ENCODE data around the gene NPAS1. TPM values are rescaled to one million over a fixed set of nuclear protein-coding genes. Genes with fewer than 3 reads are reported as not detected.

NPAS1 gene
- polyA plus RNA-seq, 1 donor from 2014 or later: not detected

DNA sequence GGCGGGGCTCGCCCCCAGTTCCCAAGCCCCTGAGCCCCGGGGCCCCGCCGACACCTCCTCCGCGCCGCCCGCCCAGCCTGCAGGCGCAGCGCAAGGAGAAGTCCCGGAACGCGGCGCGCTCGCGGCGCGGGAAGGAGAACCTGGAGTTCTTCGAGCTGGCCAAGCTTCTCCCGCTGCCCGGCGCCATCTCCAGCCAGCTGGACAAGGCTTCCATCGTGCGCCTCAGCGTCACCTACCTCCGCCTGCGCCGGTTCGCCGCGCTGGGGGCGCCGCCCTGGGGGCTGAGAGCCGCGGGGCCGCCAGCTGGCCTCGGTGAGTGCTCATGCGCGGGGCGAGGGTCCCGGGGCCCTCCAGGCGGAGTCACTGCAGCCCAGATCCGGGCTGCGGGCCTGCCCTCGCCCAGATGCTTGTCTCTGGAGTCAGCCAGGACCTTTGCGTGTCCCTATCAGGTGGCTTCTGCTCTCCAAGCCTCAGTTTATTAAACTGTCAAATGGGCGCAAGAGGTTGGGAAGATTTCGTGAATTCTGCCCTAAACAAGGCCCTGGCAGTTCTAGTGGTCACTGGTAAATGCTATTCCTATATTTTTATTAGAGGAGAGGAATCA lies 2.0 kb downstream of the NPAS1 start:
- Histone ChIP-seq H3K9ac (ENCODE audit: low read length) (no peak overlapping the region), H2AFZ (ENCODE audit: low read depth, low read length) (no peak overlapping the region), H3K4me2 (ENCODE audit: low read length) (no peak overlapping the region), H3K4me3 (ENCODE audit: low read length) (peak overlapping the region; percentile 61), H3K36me3 (ENCODE audit: insufficient read depth, low read length) (no peaks in the 10 kb centered on the region), H3K27ac (ENCODE audit: low read length) (no peak overlapping the region), H3K79me2 (replicated peaks; ENCODE audit: insufficient read depth, low read length) (no peaks in the 10 kb centered on the region), H4K20me1 (ENCODE audit: insufficient read depth) (no peaks in the 10 kb centered on the region), H3F3A (ENCODE audit: insufficient read depth, low read length, poor library complexity, severe bottlenecking) (no peaks in the 10 kb centered on the region), H3K27me3 (ENCODE audit: insufficient read depth, low read depth, low read length) (peaks cover 61% of the 10 kb centered on the region), H3K9me3 (ENCODE audit: low read length) (no peaks in the 10 kb centered on the region), H3K9me2 (ENCODE audit: insufficient read depth, low read length) (no peaks in the 10 kb centered on the region)
- no peak for TF ChIP-seq RAD21 (conservative IDR thresholded peaks at IDR 0.05)
- peak; percentile 4 for TF ChIP-seq EZH2 (IDR thresholded peaks at IDR 0.05; ENCODE audit: borderline replicate concordance, insufficient read depth, low read length, poor library complexity, severe bottlenecking)

DNA sequence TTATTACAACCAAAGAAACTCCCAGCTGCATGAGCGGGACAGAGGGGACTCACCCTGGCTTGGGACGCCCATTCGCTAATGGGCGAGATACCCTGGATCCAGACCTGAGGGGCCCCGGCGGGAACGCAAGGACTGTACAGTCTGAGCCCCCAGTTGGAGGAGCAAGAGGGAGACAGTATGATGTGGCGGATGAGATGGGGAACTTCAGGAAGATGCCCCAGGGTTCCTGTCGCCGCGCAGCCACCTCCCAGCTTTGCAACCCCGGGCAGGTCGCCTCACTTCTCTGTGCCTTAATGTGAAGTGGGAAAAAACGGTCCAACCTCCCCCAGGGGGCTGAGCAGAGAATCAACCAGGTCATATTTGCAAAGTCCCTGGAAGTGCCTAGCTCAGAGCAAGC lies 2.5 kb downstream of the NPAS1 start:
- Histone ChIP-seq H2AFZ (ENCODE audit: low read depth, low read length) (no peak overlapping the region), H3K4me3 (ENCODE audit: low read length) (no peak overlapping the region), H3K27me3 (ENCODE audit: insufficient read depth, low read depth, low read length) (peaks cover 61% of the 10 kb centered on the region), H4K20me1 (ENCODE audit: insufficient read depth) (no peaks in the 10 kb centered on the region), H3K9me2 (ENCODE audit: insufficient read depth, low read length) (no peaks in the 10 kb centered on the region), H3F3A (ENCODE audit: insufficient read depth, low read length, poor library complexity, severe bottlenecking) (no peaks in the 10 kb centered on the region), H3K36me3 (ENCODE audit: insufficient read depth, low read length) (no peaks in the 10 kb centered on the region), H3K27ac (ENCODE audit: low read length) (no peak overlapping the region), H3K79me2 (replicated peaks; ENCODE audit: insufficient read depth, low read length) (no peaks in the 10 kb centered on the region), H3K9ac (ENCODE audit: low read length) (no peak overlapping the region), H3K4me2 (ENCODE audit: low read length) (no peak overlapping the region), H3K9me3 (ENCODE audit: low read length) (no peaks in the 10 kb centered on the region)
- TF ChIP-seq SMC3 (conservative IDR thresholded peaks at IDR 0.05; ENCODE audit: poor library complexity) (no peak), MXI1 (conservative IDR thresholded peaks at IDR 0.05; ENCODE audit: poor library complexity, severe bottlenecking) (no peak), EZH2 (IDR thresholded peaks at IDR 0.05; ENCODE audit: borderline replicate concordance, insufficient read depth, low read length, poor library complexity, severe bottlenecking) (no peak), REST (IDR thresholded peaks at IDR 0.05; ENCODE audit: borderline replicate concordance) (no peak), TAF1 (IDR thresholded peaks at IDR 0.05; ENCODE audit: low read depth) (no peak), EP300 (conservative IDR thresholded peaks at IDR 0.05; ENCODE audit: poor library complexity, severe bottlenecking) (no peak), CTCF (IDR thresholded peaks at IDR 0.05; ENCODE audit: poor library complexity, severe bottlenecking) (no peak), POLR2AphosphoS5 (IDR thresholded peaks at IDR 0.05) (no peak)

All from neural cell (in vitro differentiated cells).